Activated CD8-positive, alpha-beta T cell treated with anti-CD3 and anti-CD28 coated beads for 36 hours (primary cell): ENCODE measurements around the gene KIRREL1. TPM values are rescaled to one million over a fixed set of nuclear protein-coding genes. Genes with fewer than 3 reads are reported as not detected.
"Not testable (repeated sequence)": the region's sequence is repeated elsewhere in the genome, so short reads cannot be mapped to it uniquely, and the experiment has no call there.

ENCODE experiments used
- ATAC-seq: fragments of 200-7000 bp; cut with Tn5 transposase; one replicate; pipeline ENCODE4 v1.10.0; 2021; ENCODE audit warnings: mild to moderate bottlenecking, moderate library complexity
- CTCF ChIA-PET: fragments of 350-600 bp; sonication (Branson Sonifier 250); formaldehyde crosslinking; loops from one replicate; lab custom pipeline; 2021; ENCODE audit warnings: antibody characterized with exemption; lab: Charles Lee
- POLR2A ChIA-PET: fragments of 350-600 bp; sonication (Branson Sonifier 250); formaldehyde crosslinking; loops from one replicate; lab custom pipeline; 2021; ENCODE audit warnings: antibody characterized with exemption; lab: Charles Lee
- DNase-seq: peaks from one replicate; pipeline ENCODE4 v3.0.0-alpha.2; 2020
- H3K27ac Mint-ChIP-seq: one replicate; pipeline ENCODE4 v1.8.0; 2021; ENCODE audit warnings: mild to moderate bottlenecking, mixed read lengths
- H3K27me3 Mint-ChIP-seq: one replicate; pipeline ENCODE4 v1.8.0; 2021; ENCODE audit warnings: mixed read lengths
- H3K36me3 Mint-ChIP-seq: one replicate; pipeline ENCODE4 v1.8.0; 2021; ENCODE audit warnings: low read depth, mixed read lengths
- H3K4me1 Mint-ChIP-seq: one replicate; pipeline ENCODE4 v1.8.0; 2021; ENCODE audit warnings: low read depth, mixed read lengths
- H3K4me3 Mint-ChIP-seq: one replicate; pipeline ENCODE4 v1.8.0; 2021; ENCODE audit warnings: mild to moderate bottlenecking, moderate library complexity, mixed read lengths
- H3K9me3 Mint-ChIP-seq: one replicate; pipeline ENCODE4 v1.8.0; 2021; ENCODE audit warnings: mixed read lengths
- intact Hi-C: fragments of 100-400 bp; cut with micrococcal nuclease; formaldehyde crosslinking; loops from one replicate; pipeline ENCODE4 v1.10.0; 2022
- total RNA-seq, 2 experiments: library from RNA; stranded (reverse); gene quantifications; one replicate each; pipeline ENCODE4 v1.2.3, GENCODE V29; 2021
- TF ChIP-seq, protein P1 (sequence below): fragments of 200-600 bp; IDR thresholded peaks from one replicate; pipeline ENCODE4 v1.8.0; 2022; ENCODE audit warnings: antibody characterized with exemption, mild to moderate bottlenecking

The KIRREL1 gene
- total RNA-seq, 2 experiments from 2014 or later = 0.11 to 0.16 TPM

DNA sequence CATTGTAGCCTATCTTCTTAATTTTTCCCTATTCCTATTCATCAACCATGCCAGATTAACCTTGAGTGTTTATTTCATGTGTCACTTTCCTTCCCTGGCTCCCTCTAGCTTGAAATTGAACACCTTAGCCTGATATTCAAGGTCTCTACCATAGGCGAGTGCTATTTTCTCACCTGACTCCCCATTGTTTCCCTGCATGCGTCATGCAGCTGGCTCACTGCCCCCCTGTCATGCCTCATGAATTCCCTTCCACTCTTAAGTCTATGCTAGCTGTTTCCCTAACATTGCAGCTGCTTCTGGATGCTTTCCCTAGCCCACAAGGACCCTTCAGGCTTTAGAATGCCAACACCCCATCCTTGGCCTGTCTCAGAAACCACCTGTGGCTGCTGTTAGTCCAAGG lies 130.6 kb downstream of the KIRREL1 start:
- H3K27me3 Mint-ChIP-seq = peaks cover 28% of the 10 kb centered on the region
- no peak overlapping the region for H3K4me3 Mint-ChIP-seq
- H3K36me3 Mint-ChIP-seq = no peaks in the 10 kb centered on the region
- POLR2A ChIA-PET = no interaction called here
- intact Hi-C loops = loop anchor here (5.0 kb wide), 1 partner anchor 132 kb away; the partner anchor contains the start of gene KIRREL1
- no peaks in the 10 kb centered on the region for H3K4me1 Mint-ChIP-seq
- no peaks in the 10 kb centered on the region for H3K9me3 Mint-ChIP-seq
- CTCF ChIA-PET = interaction anchor here (0.9 to 15.7 kb wide), 24 partner anchors 11 to 544 kb away, joined by 3 to 187 read pairs (median 6); partner anchors contain the start of genes CD1D and KIRREL1
- DNase-seq (no peak), ATAC-seq (no peak)
- no peak overlapping the region for H3K27ac Mint-ChIP-seq
- TF ChIP-seq, protein P1, sequence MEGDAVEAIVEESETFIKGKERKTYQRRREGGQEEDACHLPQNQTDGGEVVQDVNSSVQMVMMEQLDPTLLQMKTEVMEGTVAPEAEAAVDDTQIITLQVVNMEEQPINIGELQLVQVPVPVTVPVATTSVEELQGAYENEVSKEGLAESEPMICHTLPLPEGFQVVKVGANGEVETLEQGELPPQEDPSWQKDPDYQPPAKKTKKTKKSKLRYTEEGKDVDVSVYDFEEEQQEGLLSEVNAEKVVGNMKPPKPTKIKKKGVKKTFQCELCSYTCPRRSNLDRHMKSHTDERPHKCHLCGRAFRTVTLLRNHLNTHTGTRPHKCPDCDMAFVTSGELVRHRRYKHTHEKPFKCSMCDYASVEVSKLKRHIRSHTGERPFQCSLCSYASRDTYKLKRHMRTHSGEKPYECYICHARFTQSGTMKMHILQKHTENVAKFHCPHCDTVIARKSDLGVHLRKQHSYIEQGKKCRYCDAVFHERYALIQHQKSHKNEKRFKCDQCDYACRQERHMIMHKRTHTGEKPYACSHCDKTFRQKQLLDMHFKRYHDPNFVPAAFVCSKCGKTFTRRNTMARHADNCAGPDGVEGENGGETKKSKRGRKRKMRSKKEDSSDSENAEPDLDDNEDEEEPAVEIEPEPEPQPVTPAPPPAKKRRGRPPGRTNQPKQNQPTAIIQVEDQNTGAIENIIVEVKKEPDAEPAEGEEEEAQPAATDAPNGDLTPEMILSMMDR = no peak

DNA sequence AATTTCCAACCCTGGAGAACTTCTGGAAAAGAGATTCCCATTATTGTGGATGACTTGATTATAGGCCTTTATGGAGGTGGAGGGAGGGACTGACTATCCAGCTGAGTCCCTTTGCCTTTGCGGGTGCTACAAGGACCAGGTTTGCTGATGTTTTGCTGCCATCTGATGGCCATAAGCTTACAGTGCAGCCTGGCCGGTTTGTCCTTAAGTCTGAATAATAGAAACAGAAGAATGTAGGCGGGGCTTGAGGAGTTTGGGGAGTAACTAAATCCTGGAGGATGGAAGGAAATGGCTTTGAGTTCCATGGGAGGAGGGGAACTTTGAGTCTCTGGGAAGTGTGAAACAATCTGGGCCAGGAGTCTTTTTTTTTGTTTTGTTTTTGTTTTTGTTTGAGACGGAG lies 131.6 kb downstream of the KIRREL1 start:
- CTCF ChIA-PET = interaction anchor here (0.7 to 15.7 kb wide), 34 partner anchors 9 to 545 kb away, joined by 3 to 187 read pairs (median 4); partner anchors contain the start of genes CD1D and KIRREL1

DNA sequence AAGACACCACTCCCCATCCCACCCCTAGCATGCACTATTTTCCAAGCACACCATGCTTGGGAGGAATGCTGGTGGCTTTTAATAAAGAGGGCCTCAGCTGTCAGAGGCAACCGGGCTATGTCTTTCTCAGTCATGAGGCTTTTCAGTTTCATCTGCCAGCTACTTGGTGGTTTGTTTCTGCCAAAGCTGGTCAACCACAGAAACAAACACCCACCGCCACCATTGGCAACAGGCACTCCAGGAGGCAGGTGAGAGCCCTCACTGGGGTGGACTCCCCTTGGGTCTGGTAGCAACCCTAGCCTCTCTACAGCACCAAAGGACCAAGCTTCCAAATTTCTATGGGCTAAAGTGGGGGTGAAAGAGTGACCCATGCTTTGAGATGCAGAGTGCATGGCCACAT lies 133.0 kb downstream of the KIRREL1 start:
- no peak for ATAC-seq
- peak; percentile 15 for DNase-seq
- peaks cover 15% of the 10 kb centered on the region for H3K27me3 Mint-ChIP-seq
- intact Hi-C loops = loop anchor here (5.0 kb wide), 1 partner anchor 164 kb away; no protein-coding TSS in a partner anchor
- H3K27ac Mint-ChIP-seq = no peak overlapping the region
- ChIA-PET POLR2A (no interaction called here), CTCF (interaction anchor here (1.7 to 15.7 kb wide), 4 partner anchors 10 to 163 kb away, joined by 4 to 187 read pairs (median 124); partner anchors contain the start of gene KIRREL1)
- TF ChIP-seq, protein P1 = no peak
- no peaks in the 10 kb centered on the region for H3K9me3 Mint-ChIP-seq
- H3K36me3 Mint-ChIP-seq = no peaks in the 10 kb centered on the region
- H3K4me1 Mint-ChIP-seq = no peaks in the 10 kb centered on the region
- no peak overlapping the region for H3K4me3 Mint-ChIP-seq

More for the DNA sequence above, 131.6 kb downstream of the KIRREL1 start:
- POLR2A ChIA-PET = no interaction called here
- peaks cover 24% of the 10 kb centered on the region for H3K27me3 Mint-ChIP-seq
- DNase-seq (peak; percentile 88), ATAC-seq (peak; percentile 95)
- TF ChIP-seq, protein P1 = peak; percentile 72
- no peaks in the 10 kb centered on the region for H3K9me3 Mint-ChIP-seq
- no peak overlapping the region for H3K27ac Mint-ChIP-seq
- H3K36me3 Mint-ChIP-seq = no peaks in the 10 kb centered on the region
- intact Hi-C loops = loop anchor here (5.0 kb wide), 2 partner anchors 133 to 163 kb away; partner anchors contain the start of gene KIRREL1
- no peaks in the 10 kb centered on the region for H3K4me1 Mint-ChIP-seq
- H3K4me3 Mint-ChIP-seq = no peak overlapping the region

DNA sequence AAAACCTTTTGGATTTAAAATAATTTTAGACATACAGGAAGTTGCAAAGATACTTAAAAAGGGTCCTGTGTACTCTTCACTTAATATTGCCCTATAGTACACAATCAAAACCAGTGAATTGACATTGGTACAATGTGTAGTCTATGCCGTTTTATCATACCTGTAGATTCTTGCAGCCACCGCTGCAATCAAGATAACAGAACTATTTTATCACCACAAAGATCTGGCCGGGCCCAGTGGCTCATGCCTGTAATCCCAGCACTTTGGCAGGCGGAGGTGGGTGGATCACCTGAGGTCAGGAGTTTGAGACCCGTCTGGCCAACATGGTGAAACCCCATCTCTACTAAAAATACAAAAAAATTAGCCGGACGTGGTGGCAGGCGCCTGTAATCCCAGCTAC lies 135.1 kb downstream of the KIRREL1 start:
- H3K4me3 Mint-ChIP-seq, DNase-seq, POLR2A ChIA-PET, H3K27ac Mint-ChIP-seq, H3K36me3 Mint-ChIP-seq, H3K9me3 Mint-ChIP-seq, ATAC-seq, H3K4me1 Mint-ChIP-seq: not testable (repeated sequence)
- H3K27me3 Mint-ChIP-seq = peaks cover 11% of the 10 kb centered on the region
- CTCF ChIA-PET = interaction anchor here (2.2 to 15.7 kb wide), 2 partner anchors 11 to 33 kb away, joined by 8 to 145 read pairs; no protein-coding TSS in a partner anchor
- intact Hi-C loops = loop anchor here (5.0 kb wide), 1 partner anchor 166 kb away; no protein-coding TSS in a partner anchor

DNA sequence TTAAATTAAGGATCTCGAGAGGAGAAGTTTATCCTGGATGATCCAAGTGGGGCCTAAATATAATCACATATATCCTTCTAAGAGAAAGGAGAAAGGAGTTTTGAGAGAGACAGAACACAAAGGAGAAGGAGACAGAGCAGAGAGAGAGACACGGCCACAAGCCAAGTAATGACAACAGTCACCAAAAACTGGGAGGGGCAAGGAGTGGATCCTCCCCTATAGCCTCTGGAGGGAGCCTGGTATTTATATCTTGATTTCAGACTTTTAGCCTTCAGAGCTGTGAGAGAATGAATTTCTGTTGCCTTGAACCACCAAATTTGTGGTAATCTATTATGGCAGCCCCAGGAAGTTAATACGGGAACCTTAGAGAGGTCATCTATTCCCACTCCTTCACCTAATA lies 137.8 kb downstream of the KIRREL1 start:
- H3K4me3 Mint-ChIP-seq = no peak overlapping the region
- no peaks in the 10 kb centered on the region for H3K27me3 Mint-ChIP-seq
- ATAC-seq (no peak), DNase-seq (no peak)
- no peaks in the 10 kb centered on the region for H3K9me3 Mint-ChIP-seq
- CTCF ChIA-PET = interaction anchor here (3.2 kb wide), 1 partner anchor 10 kb away, joined by 8 read pairs; no protein-coding TSS in a partner anchor
- intact Hi-C loops = no loop called here
- no peaks in the 10 kb centered on the region for H3K4me1 Mint-ChIP-seq
- POLR2A ChIA-PET = no interaction called here
- H3K36me3 Mint-ChIP-seq = no peaks in the 10 kb centered on the region
- TF ChIP-seq, protein P1 = no peak
- H3K27ac Mint-ChIP-seq = no peak overlapping the region
